Endodermal cell (in vitro differentiated cells): ENCODE results near the gene AGPS. TPM values are rescaled to one million over a fixed set of nuclear protein-coding genes. Genes with fewer than 3 reads are reported as not detected.

Experiments used
- DNase-seq: peaks from one replicate; pipeline ENCODE4 v3.0.0-alpha.2; 2017
- H3K27ac ChIP-seq: 2 replicates; pipeline ENCODE4 v1.5.1; 2013; ENCODE audit warnings: mild to moderate bottlenecking, low read depth, low read length, moderate library complexity
- H3K27me3 ChIP-seq: 2 replicates; pipeline ENCODE4 v1.6.1; 2013; ENCODE audit warnings: mild to moderate bottlenecking, low read length, moderate library complexity; ENCODE audit not compliant: insufficient read depth, control insufficient read depth, poor library complexity, severe bottlenecking
- H3K36me3 ChIP-seq: 2 replicates; pipeline ENCODE4 v1.7.0; 2013; ENCODE audit warnings: mild to moderate bottlenecking, low read length, moderate library complexity; ENCODE audit not compliant: control insufficient read depth, insufficient read depth
- H3K4me1 ChIP-seq: one replicate; pipeline ENCODE4 v1.7.0; 2013; ENCODE audit warnings: low read length; ENCODE audit not compliant: control insufficient read depth, insufficient read depth
- H3K4me3 ChIP-seq: 2 replicates; pipeline ENCODE4 v1.5.1; 2013; ENCODE audit warnings: mild to moderate bottlenecking, low read length, moderate library complexity
- H3K9ac ChIP-seq: 2 replicates; pipeline ENCODE4 v1.6.1; 2013; ENCODE audit warnings: mild to moderate bottlenecking, low read length, moderate library complexity; ENCODE audit not compliant: poor library complexity, severe bottlenecking; ENCODE audit errors: extremely low read depth
- H3K9me3 ChIP-seq: 2 replicates; pipeline ENCODE4 v1.6.1; 2013; ENCODE audit warnings: mild to moderate bottlenecking, low read length, moderate library complexity; ENCODE audit not compliant: control insufficient read depth
- H3K27ac Mint-ChIP-seq: 2 replicates; pipeline ENCODE4 v1.8.0; 2020; ENCODE audit warnings: mixed read lengths
- H3K27me3 Mint-ChIP-seq: 2 replicates; pipeline ENCODE4 v1.8.0; 2021; ENCODE audit warnings: mild to moderate bottlenecking, mixed read lengths; ENCODE audit not compliant: insufficient read depth
- H3K36me3 Mint-ChIP-seq: 2 replicates; pipeline ENCODE4 v1.8.0; 2020; ENCODE audit warnings: low read depth, mixed read lengths
- H3K4me1 Mint-ChIP-seq: 2 replicates; pipeline ENCODE4 v1.8.0; 2020; ENCODE audit warnings: mixed read lengths
- H3K4me3 Mint-ChIP-seq: 2 replicates; pipeline ENCODE4 v1.8.0; 2020; ENCODE audit warnings: mild to moderate bottlenecking, moderate library complexity, mixed read lengths
- H3K9me3 Mint-ChIP-seq: 2 replicates; pipeline ENCODE4 v1.8.0; 2020; ENCODE audit warnings: mild to moderate bottlenecking, mixed read lengths
- WGBS, 2 experiments: methylation state at CpG; one replicate each; pipeline versions ENCODE4 v1.1.5 to v1.1.7; 2013; ENCODE audit warnings: missing lambda C conversion rate in 2 of 2, mixed read lengths in 1 of 2; ENCODE audit not compliant: insufficient coverage in 1 of 2, insufficient read length in 1 of 2; 5-methylcytosine and 5-hydroxymethylcytosine counted together
- total RNA-seq, 2 donors: library from RNA; stranded (reverse); fragmentation: NEBNext Ultra II Directional in 1 of 2; extraction: Animal tissue kit (Norgen Biotek cat#: 25700) in 1 of 2; gene quantifications; 2 replicates in 1 of 2; 3 replicates in 1 of 2; pipeline ENCODE4 v1.2.1, GENCODE V29; 2021
- TF ChIP-seq, protein P1 (sequence below): fragments of 200-600 bp; sonication (generic); conservative IDR thresholded peaks from 2 replicates; pipeline ENCODE4 v1.5.0; 2021; ENCODE audit warnings: antibody characterized with exemption, mild to moderate bottlenecking

AGPS gene
- total RNA-seq, 2 donors from 2014 or later = 76.8 to 86.1 TPM

DNA sequence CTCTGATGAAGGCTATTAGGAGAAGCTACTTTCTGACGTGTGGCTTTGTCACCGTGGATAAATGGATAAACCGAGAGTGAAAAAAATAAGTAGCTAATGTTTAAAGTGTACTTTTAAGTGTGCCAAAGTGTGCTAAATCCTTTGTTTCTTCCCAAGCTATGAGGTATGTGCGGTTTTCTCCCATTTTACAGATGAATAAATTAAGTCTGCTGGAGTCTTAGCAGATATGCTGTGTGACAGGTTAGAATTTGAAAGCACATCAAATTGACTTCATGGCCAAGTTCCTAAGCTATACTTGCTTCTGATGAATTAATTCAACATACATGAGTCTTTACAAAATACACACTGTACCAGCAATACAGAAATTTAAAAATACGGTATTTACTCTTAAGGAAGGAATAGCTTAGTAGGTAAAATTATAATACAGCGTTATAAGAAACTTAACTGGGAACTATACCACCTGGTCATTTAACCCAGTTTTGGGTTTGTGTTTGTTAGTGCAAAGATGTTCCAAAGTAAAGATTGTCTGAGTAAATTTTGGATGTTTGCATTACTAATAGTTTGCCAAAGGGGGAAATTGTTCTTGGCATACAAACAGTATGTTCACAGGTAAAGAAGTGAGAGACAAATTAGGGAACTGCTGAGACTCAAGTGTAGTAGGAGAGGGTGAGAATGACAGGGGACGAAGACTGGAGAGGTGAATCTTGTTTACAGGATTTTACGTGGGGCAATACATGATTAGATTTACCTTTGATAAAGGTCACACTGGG, 1.4 kb downstream of the AGPS start:
- Mint-ChIP-seq H3K27ac (peak overlapping the region; percentile 86), H3K36me3 (peaks cover 4% of the 10 kb centered on the region), H3K9me3 (no peaks in the 10 kb centered on the region), H3K27me3 (no peaks in the 10 kb centered on the region), H3K4me1 (peaks cover 51% of the 10 kb centered on the region), H3K4me3 (peak overlapping the region; percentile 92)
- Histone ChIP-seq H3K27me3 (no peaks in the 10 kb centered on the region), H3K4me1 (peaks cover 5% of the 10 kb centered on the region), H3K9me3 (no peaks in the 10 kb centered on the region), H3K27ac (no peak overlapping the region), H3K36me3 (peaks cover 4% of the 10 kb centered on the region), H3K9ac (peak overlapping the region; percentile 62), H3K4me3 (peak overlapping the region; percentile 89)
- TF ChIP-seq, protein P1, sequence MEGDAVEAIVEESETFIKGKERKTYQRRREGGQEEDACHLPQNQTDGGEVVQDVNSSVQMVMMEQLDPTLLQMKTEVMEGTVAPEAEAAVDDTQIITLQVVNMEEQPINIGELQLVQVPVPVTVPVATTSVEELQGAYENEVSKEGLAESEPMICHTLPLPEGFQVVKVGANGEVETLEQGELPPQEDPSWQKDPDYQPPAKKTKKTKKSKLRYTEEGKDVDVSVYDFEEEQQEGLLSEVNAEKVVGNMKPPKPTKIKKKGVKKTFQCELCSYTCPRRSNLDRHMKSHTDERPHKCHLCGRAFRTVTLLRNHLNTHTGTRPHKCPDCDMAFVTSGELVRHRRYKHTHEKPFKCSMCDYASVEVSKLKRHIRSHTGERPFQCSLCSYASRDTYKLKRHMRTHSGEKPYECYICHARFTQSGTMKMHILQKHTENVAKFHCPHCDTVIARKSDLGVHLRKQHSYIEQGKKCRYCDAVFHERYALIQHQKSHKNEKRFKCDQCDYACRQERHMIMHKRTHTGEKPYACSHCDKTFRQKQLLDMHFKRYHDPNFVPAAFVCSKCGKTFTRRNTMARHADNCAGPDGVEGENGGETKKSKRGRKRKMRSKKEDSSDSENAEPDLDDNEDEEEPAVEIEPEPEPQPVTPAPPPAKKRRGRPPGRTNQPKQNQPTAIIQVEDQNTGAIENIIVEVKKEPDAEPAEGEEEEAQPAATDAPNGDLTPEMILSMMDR = no peak
- DNase-seq = no peak
- 65 to 86% methylated on average over 7 to 8 of the region's 8 CpGs for WGBS, 2 experiments

DNA sequence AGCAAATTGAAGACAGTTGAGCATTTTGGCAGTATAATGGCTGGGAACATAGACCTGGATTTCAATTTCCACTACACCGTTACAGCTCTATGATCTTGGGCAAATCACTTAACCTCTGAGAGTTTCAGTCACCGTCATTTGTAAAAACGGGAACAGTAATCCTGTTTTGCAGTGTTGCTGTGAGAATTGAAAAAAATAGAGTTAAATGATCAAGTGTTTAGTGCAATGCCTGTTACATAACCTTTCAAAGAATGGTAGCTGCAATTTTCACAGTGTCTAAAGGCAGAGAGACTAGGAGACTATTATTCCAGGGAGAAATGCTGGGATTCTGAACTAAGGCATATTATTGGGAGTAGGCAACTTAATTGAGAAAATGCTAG, 2.0 kb downstream of the AGPS start:
- WGBS, 2 experiments = 83 to 92% methylated on average over 3 of the region's 3 CpGs
- H3K4me3 ChIP-seq = peak overlapping the region; percentile 89
- no peak for DNase-seq
- peaks cover 10% of the 10 kb centered on the region for H3K4me1 ChIP-seq
- no peaks in the 10 kb centered on the region for H3K27me3 ChIP-seq
- Mint-ChIP-seq H3K27me3 (no peaks in the 10 kb centered on the region), H3K36me3 (peaks cover 4% of the 10 kb centered on the region), H3K4me3 (peak overlapping the region; percentile 92), H3K4me1 (peaks cover 53% of the 10 kb centered on the region), H3K27ac (peak overlapping the region; percentile 1), H3K9me3 (no peaks in the 10 kb centered on the region)
- no peak overlapping the region for H3K27ac ChIP-seq
- no peaks in the 10 kb centered on the region for H3K9me3 ChIP-seq
- TF ChIP-seq, protein P1 = no peak
- H3K36me3 ChIP-seq = peaks cover 4% of the 10 kb centered on the region
- H3K9ac ChIP-seq = no peak overlapping the region

DNA sequence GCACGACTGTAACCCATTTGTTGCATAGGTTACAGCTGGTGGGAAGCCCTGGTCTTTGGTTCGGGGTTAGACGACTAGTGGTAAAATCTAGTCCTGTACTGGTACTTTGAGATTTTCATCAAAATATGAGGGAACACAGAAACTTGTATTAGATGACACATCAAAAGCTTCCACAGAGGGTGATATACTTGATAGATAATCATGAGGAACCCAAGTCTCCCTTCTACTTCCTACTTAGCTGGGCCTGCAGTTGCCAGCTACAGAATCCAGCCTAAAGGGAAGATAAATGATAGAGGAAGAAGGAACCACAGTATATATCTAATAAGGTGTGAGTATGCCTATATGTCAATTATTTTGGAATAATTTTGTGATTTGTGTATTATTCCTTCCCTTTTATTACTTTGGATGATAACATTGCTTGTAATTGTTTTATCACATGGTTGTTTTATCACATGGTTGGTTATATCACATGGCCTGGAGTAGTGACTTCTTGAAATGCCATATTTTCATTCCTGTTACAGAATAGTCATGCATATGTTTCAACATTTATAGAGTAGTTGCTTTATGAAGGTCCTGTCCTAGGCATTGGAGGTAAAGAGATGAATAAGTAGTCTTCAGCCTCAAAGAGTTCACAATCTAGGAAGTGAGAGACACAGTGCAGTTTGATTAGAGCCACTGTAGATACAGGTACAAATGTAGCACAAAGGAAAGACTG, 2.9 kb downstream of the AGPS start:
- Mint-ChIP-seq H3K27ac (no peak overlapping the region), H3K27me3 (no peaks in the 10 kb centered on the region), H3K4me1 (peaks cover 54% of the 10 kb centered on the region), H3K36me3 (peaks cover 4% of the 10 kb centered on the region), H3K4me3 (no peak overlapping the region), H3K9me3 (no peaks in the 10 kb centered on the region)
- no peak for DNase-seq
- H3K9ac ChIP-seq = no peak overlapping the region
- H3K4me3 ChIP-seq = peak overlapping the region; percentile 89
- H3K4me1 ChIP-seq = peaks cover 13% of the 10 kb centered on the region
- WGBS, 2 experiments = 89 to 100% methylated on average over 1 to 3 of the region's 3 CpGs
- peaks cover 4% of the 10 kb centered on the region for H3K36me3 ChIP-seq
- H3K9me3 ChIP-seq = no peaks in the 10 kb centered on the region
- no peak overlapping the region for H3K27ac ChIP-seq
- TF ChIP-seq, protein P1 = no peak
- no peaks in the 10 kb centered on the region for H3K27me3 ChIP-seq
